MM.1S (cell line): ENCODE results near the gene OGFRL1.

Experiments
- DNase-seq: peaks from one replicate; pipeline ENCODE4 v3.0.0-alpha.2; 2015
- H2AFZ ChIP-seq: fragments of 300-600 bp; sonication (generic); 2 replicates; pipeline ENCODE4 v1.6.0; 2016; ENCODE audit warnings: antibody characterized with exemption, low read length
- H3F3A ChIP-seq: fragments of 300-600 bp; sonication (generic); 2 replicates; pipeline ENCODE4 v1.6.1; 2016; ENCODE audit warnings: mild to moderate bottlenecking, antibody characterized with exemption, low read length, moderate library complexity, mixed read lengths; ENCODE audit not compliant: insufficient read depth
- H3K27ac ChIP-seq: fragments of 300-600 bp; sonication (generic); 2 replicates; pipeline ENCODE4 v1.5.1; 2016; ENCODE audit warnings: mild to moderate bottlenecking, low read length
- H3K27me3 ChIP-seq: fragments of 300-600 bp; sonication (generic); replicated peaks from 2 replicates; pipeline ENCODE4 v1.6.0; 2016; ENCODE audit warnings: low read length; ENCODE audit not compliant: insufficient read depth
- H3K36me3 ChIP-seq: fragments of 300-600 bp; sonication (generic); replicated peaks from 2 replicates; pipeline ENCODE4 v1.6.1; 2016; ENCODE audit warnings: mild to moderate bottlenecking, low read length, mixed read lengths; ENCODE audit not compliant: insufficient read depth
- H3K4me1 ChIP-seq: fragments of 300-600 bp; sonication (generic); 2 replicates; pipeline ENCODE4 v1.6.1; 2016; ENCODE audit warnings: low read length, mixed read lengths
- H3K4me2 ChIP-seq: fragments of 300-600 bp; sonication (generic); 2 replicates; pipeline ENCODE4 v1.6.0; 2016; ENCODE audit warnings: low read depth, low read length
- H3K4me3 ChIP-seq: fragments of 300-600 bp; sonication (generic); 2 replicates; pipeline ENCODE4 v1.5.1; 2016; ENCODE audit warnings: low read length, mixed read lengths
- H3K79me2 ChIP-seq: fragments of 300-600 bp; sonication (generic); 2 replicates; pipeline ENCODE4 v1.6.1; 2016; ENCODE audit warnings: mixed run types, low read length, mixed read lengths
- H3K9ac ChIP-seq: fragments of 300-600 bp; sonication (generic); 2 replicates; pipeline ENCODE4 v1.6.1; 2016; ENCODE audit warnings: low read length, mixed read lengths
- H3K9me2 ChIP-seq: fragments of 300-600 bp; sonication (generic); replicated peaks from 2 replicates; pipeline ENCODE4 v1.6.1; 2016; ENCODE audit warnings: mild to moderate bottlenecking, low read length, mixed read lengths; ENCODE audit not compliant: insufficient read depth
- H3K9me3 ChIP-seq: fragments of 300-600 bp; sonication (generic); replicated peaks from 2 replicates; pipeline ENCODE4 v1.6.1; 2016; ENCODE audit warnings: mild to moderate bottlenecking, low read length, mixed read lengths; ENCODE audit not compliant: insufficient read depth
- H4K20me1 ChIP-seq: fragments of 300-600 bp; sonication (generic); 2 replicates; pipeline ENCODE4 v1.6.1; 2016; ENCODE audit warnings: mild to moderate bottlenecking, low read length, moderate library complexity, mixed read lengths; ENCODE audit not compliant: insufficient read depth
- EZH2 ChIP-seq: fragments of 300-600 bp; sonication (generic); optimal IDR thresholded peaks from 2 replicates; pipeline ENCODE3; 2017; ENCODE audit warnings: low read depth, mild to moderate bottlenecking, antibody characterized with exemption, low read length, mixed read lengths
- EZH2phosphoT487 ChIP-seq: fragments of 300-600 bp; sonication (generic); IDR thresholded peaks from 2 replicates; pipeline ENCODE4 v1.6.1; 2018; ENCODE audit warnings: antibody characterized with exemption, low read length
- TF ChIP-seq, protein P1 (sequence below): fragments of 300-600 bp; sonication (generic); IDR thresholded peaks from 2 replicates; pipeline ENCODE4 v1.5.1; 2016; ENCODE audit warnings: antibody characterized with exemption, low read length, mixed read lengths

Gene OGFRL1

DNA sequence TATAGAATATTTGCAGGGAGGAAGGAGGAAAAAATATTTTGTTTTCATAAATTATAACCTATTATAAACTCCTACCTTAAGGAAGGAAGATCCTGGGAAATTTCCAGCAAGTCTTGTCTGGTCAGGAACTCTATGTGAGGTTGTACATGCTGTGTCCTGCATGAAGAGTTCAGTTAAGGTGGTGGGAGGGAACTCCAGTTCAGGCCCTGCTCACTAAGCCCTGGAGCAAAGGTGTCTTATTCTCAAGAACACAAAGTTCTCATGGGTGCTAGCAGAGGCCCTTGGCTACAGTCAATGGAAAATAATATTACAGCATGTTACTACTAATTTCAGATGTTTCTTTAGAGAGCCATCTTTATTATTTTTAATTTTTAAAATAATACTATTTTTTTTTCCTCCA lies 3.8 kb upstream of the OGFRL1 start:
- Histone ChIP-seq H3K36me3 (no peaks in the 10 kb centered on the region), H3K79me2 (peaks cover 7% of the 10 kb centered on the region), H3K9me3 (no peaks in the 10 kb centered on the region), H3F3A (peaks cover 15% of the 10 kb centered on the region), H3K4me2 (no peak overlapping the region), H3K27ac (no peak overlapping the region), H3K4me1 (peaks cover 12% of the 10 kb centered on the region), H3K9ac (no peak overlapping the region), H3K27me3 (no peaks in the 10 kb centered on the region), H4K20me1 (no peaks in the 10 kb centered on the region), H3K4me3 (no peak overlapping the region), H2AFZ (no peak overlapping the region), H3K9me2 (no peaks in the 10 kb centered on the region)
- TF ChIP-seq EZH2, result no peak
- TF ChIP-seq, protein P1, sequence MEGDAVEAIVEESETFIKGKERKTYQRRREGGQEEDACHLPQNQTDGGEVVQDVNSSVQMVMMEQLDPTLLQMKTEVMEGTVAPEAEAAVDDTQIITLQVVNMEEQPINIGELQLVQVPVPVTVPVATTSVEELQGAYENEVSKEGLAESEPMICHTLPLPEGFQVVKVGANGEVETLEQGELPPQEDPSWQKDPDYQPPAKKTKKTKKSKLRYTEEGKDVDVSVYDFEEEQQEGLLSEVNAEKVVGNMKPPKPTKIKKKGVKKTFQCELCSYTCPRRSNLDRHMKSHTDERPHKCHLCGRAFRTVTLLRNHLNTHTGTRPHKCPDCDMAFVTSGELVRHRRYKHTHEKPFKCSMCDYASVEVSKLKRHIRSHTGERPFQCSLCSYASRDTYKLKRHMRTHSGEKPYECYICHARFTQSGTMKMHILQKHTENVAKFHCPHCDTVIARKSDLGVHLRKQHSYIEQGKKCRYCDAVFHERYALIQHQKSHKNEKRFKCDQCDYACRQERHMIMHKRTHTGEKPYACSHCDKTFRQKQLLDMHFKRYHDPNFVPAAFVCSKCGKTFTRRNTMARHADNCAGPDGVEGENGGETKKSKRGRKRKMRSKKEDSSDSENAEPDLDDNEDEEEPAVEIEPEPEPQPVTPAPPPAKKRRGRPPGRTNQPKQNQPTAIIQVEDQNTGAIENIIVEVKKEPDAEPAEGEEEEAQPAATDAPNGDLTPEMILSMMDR, result no peak
- no peak for TF ChIP-seq EZH2phosphoT487
- DNase-seq, result no peak

DNA sequence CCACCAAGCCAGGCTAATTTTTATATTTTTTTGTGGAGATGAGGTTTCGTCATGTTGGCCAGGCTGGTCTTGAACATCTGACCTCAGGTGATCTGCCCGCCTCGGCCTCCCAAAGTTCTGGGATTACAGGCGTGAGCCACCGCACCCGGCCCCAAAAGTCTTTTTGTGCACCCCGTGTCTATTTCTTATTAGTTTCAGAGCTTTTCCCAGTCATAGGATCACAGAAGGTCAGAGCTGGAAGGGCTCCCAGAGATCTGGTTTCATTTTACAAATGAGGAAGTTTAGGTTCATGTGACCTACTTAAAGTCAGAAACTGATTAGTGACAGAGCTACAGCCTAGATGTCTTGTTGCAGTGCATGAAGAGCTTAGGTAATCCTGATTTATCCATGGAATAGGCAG lies 1.6 kb upstream of the OGFRL1 start:
- peak; percentile 13 for DNase-seq
- Histone ChIP-seq H3K9me3 (no peaks in the 10 kb centered on the region), H2AFZ (peak overlapping the region; percentile 100), H3F3A (peaks cover 15% of the 10 kb centered on the region), H3K4me3 (peak overlapping the region; percentile 87; the same call in 1 of the 2 replicates), H4K20me1 (no peaks in the 10 kb centered on the region), H3K9ac (no peak overlapping the region), H3K4me1 (peaks cover 31% of the 10 kb centered on the region), H3K27ac (peak overlapping the region; percentile 98; the same call in 1 of the 2 replicates), H3K4me2 (peak overlapping the region; percentile 81), H3K27me3 (no peaks in the 10 kb centered on the region), H3K36me3 (no peaks in the 10 kb centered on the region), H3K79me2 (peaks cover 30% of the 10 kb centered on the region), H3K9me2 (no peaks in the 10 kb centered on the region)
- TF ChIP-seq, protein P1, result no peak
- TF ChIP-seq EZH2phosphoT487 (no peak), EZH2 (no peak)

DNA sequence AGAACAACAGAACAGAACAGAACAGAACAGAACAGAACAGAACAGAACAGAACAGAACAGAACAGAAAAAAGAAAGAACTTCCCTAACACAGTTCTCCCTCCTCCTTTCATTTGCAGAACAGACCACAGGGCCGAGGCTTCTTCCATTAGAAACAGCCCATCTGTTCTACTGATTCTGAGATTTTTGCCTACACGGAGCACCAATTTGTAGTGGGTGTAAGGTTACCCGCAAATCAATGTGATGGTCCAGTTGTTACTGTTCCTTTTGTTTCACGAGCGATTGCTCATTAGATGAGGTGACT lies 734 bp upstream of the OGFRL1 start:
- Histone ChIP-seq H3K27me3 (no peaks in the 10 kb centered on the region), H3K27ac (peak overlapping the region; percentile 98), H3K36me3 (no peaks in the 10 kb centered on the region), H3K9me2 (no peaks in the 10 kb centered on the region), H3K4me2 (peak overlapping the region; percentile 81), H3K9ac (peak overlapping the region; percentile 93), H3F3A (peaks cover 15% of the 10 kb centered on the region), H3K9me3 (no peaks in the 10 kb centered on the region), H3K4me1 (peaks cover 31% of the 10 kb centered on the region), H3K4me3 (peak overlapping the region; percentile 87), H4K20me1 (no peaks in the 10 kb centered on the region), H2AFZ (peak overlapping the region; percentile 100), H3K79me2 (peaks cover 36% of the 10 kb centered on the region)
- TF ChIP-seq EZH2phosphoT487 (no peak), EZH2 (no peak)
- TF ChIP-seq, protein P1, result no peak
- DNase-seq, result no peak
